ENCODE results near the gene RBMS2.

RBMS2 gene

DNA sequence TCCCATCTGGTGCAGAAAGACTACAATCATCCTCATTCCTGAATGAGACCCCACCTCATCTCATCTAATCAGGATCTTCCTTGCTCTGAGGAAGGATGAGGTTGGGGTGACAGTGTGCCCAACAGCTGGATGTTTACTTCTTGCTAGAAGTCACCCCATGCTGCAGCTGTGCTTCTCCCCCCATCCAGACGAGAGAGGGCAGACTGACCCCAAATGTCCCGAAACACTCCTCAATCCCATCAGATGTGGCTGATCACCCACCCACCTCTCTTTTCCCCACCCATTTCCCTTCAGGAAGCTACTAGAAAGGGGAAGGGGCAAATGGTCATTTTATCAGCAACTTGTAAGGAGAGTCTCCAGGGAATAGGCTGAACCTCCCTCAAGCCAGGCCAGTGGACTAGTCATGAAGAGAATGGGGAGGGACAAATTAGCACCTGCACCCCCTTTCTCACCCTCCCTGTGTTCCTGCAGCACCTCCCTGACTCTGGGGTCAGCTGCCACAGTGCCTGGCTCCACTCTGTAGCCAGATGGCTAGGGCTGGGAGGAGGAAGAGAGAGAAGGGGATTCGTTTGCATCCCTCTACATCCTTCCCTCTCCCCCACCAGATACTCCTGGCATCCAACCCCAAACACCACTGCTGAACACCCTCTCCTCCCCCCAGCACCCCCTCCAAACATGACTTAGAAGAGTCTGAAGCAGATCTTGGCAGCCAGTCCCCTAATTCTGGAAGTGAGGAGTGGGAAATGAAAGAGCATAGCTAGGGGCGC, 111.3 kb downstream of the RBMS2 start (continued):
- TF ChIP-seq ZNF664 (tag by site-specific recombination; IDR thresholded peaks at IDR 0.05) (no peak), SCRT1 (tag by site-specific recombination; IDR thresholded peaks at IDR 0.05; ENCODE audit: borderline replicate concordance) (no peak), ZNF132 (tag by site-specific recombination; IDR thresholded peaks at IDR 0.05; ENCODE audit: borderline replicate concordance) (no peak), IKZF3 (tag by site-specific recombination; IDR thresholded peaks at IDR 0.05) (no peak), ZNF175 (tag by site-specific recombination; IDR thresholded peaks at IDR 0.05) (no peak), ZNF792 (tag by site-specific recombination; IDR thresholded peaks at IDR 0.05) (no peak), ZNF146 (tag by site-specific recombination; IDR thresholded peaks at IDR 0.05) (no peak), HOXD13 (CRISPR knock-in tag; IDR thresholded peaks at IDR 0.05; ENCODE audit: borderline replicate concordance) (no peak), ZNF830 (tag by site-specific recombination; IDR thresholded peaks at IDR 0.05; ENCODE audit: low read depth) (no peak), SP3 (tag by site-specific recombination; IDR thresholded peaks at IDR 0.05) (no peak), SALL2 (tag by site-specific recombination; IDR thresholded peaks at IDR 0.05; ENCODE audit: borderline replicate concordance) (no peak), SCRT2 (tag by site-specific recombination; IDR thresholded peaks at IDR 0.05) (no peak), ZNF16 (tag by site-specific recombination; IDR thresholded peaks at IDR 0.05; ENCODE audit: low read depth) (no peak), ZNF548 (tag by site-specific recombination; IDR thresholded peaks at IDR 0.05) (no peak), ZNF544 (tag by site-specific recombination; IDR thresholded peaks at IDR 0.05) (no peak), ZNF223 (tag by site-specific recombination; IDR thresholded peaks at IDR 0.05) (peak; percentile 73; the same call in 1 of the 2 replicates), ZNF654 (tag by site-specific recombination; IDR thresholded peaks at IDR 0.05; ENCODE audit: low read depth) (no peak)
- TF ChIP-seq, protein P1, sequence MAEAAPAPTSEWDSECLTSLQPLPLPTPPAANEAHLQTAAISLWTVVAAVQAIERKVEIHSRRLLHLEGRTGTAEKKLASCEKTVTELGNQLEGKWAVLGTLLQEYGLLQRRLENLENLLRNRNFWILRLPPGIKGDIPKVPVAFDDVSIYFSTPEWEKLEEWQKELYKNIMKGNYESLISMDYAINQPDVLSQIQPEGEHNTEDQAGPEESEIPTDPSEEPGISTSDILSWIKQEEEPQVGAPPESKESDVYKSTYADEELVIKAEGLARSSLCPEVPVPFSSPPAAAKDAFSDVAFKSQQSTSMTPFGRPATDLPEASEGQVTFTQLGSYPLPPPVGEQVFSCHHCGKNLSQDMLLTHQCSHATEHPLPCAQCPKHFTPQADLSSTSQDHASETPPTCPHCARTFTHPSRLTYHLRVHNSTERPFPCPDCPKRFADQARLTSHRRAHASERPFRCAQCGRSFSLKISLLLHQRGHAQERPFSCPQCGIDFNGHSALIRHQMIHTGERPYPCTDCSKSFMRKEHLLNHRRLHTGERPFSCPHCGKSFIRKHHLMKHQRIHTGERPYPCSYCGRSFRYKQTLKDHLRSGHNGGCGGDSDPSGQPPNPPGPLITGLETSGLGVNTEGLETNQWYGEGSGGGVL (tag by site-specific recombination; IDR thresholded peaks at IDR 0.05) = peak; percentile 87
- TF ChIP-seq, protein P2, sequence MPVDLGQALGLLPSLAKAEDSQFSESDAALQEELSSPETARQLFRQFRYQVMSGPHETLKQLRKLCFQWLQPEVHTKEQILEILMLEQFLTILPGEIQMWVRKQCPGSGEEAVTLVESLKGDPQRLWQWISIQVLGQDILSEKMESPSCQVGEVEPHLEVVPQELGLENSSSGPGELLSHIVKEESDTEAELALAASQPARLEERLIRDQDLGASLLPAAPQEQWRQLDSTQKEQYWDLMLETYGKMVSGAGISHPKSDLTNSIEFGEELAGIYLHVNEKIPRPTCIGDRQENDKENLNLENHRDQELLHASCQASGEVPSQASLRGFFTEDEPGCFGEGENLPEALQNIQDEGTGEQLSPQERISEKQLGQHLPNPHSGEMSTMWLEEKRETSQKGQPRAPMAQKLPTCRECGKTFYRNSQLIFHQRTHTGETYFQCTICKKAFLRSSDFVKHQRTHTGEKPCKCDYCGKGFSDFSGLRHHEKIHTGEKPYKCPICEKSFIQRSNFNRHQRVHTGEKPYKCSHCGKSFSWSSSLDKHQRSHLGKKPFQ (tag by site-specific recombination; IDR thresholded peaks at IDR 0.05) = no peak
- TF ChIP-seq, protein P3, sequence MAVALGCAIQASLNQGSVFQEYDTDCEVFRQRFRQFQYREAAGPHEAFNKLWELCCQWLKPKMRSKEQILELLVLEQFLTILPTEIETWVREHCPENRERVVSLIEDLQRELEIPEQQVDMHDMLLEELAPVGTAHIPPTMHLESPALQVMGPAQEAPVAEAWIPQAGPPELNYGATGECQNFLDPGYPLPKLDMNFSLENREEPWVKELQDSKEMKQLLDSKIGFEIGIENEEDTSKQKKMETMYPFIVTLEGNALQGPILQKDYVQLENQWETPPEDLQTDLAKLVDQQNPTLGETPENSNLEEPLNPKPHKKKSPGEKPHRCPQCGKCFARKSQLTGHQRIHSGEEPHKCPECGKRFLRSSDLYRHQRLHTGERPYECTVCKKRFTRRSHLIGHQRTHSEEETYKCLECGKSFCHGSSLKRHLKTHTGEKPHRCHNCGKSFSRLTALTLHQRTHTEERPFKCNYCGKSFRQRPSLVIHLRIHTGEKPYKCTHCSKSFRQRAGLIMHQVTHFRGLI (tag by site-specific recombination; IDR thresholded peaks at IDR 0.05) = no peak
- TF ChIP-seq, protein P4, sequence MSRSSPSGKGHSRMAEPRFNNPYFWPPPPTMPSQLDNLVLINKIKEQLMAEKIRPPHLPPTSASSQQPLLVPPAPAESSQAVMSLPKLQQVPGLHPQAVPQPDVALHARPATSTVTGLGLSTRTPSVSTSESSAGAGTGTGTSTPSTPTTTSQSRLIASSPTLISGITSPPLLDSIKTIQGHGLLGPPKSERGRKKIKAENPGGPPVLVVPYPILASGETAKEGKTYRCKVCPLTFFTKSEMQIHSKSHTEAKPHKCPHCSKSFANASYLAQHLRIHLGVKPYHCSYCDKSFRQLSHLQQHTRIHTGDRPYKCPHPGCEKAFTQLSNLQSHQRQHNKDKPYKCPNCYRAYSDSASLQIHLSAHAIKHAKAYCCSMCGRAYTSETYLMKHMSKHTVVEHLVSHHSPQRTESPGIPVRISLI (tag by site-specific recombination; IDR thresholded peaks at IDR 0.05) = no peak
- TF ChIP-seq, protein P5, sequence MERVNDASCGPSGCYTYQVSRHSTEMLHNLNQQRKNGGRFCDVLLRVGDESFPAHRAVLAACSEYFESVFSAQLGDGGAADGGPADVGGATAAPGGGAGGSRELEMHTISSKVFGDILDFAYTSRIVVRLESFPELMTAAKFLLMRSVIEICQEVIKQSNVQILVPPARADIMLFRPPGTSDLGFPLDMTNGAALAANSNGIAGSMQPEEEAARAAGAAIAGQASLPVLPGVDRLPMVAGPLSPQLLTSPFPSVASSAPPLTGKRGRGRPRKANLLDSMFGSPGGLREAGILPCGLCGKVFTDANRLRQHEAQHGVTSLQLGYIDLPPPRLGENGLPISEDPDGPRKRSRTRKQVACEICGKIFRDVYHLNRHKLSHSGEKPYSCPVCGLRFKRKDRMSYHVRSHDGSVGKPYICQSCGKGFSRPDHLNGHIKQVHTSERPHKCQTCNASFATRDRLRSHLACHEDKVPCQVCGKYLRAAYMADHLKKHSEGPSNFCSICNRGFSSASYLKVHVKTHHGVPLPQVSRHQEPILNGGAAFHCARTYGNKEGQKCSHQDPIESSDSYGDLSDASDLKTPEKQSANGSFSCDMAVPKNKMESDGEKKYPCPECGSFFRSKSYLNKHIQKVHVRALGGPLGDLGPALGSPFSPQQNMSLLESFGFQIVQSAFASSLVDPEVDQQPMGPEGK (tag by site-specific recombination; IDR thresholded peaks at IDR 0.05) = peak; percentile 38; the same call in 1 of the 2 replicates
- TF ChIP-seq, protein P6, sequence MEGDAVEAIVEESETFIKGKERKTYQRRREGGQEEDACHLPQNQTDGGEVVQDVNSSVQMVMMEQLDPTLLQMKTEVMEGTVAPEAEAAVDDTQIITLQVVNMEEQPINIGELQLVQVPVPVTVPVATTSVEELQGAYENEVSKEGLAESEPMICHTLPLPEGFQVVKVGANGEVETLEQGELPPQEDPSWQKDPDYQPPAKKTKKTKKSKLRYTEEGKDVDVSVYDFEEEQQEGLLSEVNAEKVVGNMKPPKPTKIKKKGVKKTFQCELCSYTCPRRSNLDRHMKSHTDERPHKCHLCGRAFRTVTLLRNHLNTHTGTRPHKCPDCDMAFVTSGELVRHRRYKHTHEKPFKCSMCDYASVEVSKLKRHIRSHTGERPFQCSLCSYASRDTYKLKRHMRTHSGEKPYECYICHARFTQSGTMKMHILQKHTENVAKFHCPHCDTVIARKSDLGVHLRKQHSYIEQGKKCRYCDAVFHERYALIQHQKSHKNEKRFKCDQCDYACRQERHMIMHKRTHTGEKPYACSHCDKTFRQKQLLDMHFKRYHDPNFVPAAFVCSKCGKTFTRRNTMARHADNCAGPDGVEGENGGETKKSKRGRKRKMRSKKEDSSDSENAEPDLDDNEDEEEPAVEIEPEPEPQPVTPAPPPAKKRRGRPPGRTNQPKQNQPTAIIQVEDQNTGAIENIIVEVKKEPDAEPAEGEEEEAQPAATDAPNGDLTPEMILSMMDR (tag by site-specific recombination; IDR thresholded peaks at IDR 0.05) = no peak
- TF ChIP-seq, protein P7, sequence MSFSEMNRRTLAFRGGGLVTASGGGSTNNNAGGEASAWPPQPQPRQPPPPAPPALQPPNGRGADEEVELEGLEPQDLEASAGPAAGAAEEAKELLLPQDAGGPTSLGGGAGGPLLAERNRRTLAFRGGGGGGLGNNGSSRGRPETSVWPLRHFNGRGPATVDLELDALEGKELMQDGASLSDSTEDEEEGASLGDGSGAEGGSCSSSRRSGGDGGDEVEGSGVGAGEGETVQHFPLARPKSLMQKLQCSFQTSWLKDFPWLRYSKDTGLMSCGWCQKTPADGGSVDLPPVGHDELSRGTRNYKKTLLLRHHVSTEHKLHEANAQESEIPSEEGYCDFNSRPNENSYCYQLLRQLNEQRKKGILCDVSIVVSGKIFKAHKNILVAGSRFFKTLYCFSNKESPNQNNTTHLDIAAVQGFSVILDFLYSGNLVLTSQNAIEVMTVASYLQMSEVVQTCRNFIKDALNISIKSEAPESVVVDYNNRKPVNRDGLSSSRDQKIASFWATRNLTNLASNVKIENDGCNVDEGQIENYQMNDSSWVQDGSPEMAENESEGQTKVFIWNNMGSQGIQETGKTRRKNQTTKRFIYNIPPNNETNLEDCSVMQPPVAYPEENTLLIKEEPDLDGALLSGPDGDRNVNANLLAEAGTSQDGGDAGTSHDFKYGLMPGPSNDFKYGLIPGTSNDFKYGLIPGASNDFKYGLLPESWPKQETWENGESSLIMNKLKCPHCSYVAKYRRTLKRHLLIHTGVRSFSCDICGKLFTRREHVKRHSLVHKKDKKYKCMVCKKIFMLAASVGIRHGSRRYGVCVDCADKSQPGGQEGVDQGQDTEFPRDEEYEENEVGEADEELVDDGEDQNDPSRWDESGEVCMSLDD (tag by site-specific recombination; IDR thresholded peaks at IDR 0.05) = no peak

Measured in HEK293 (cell line).